HT1080 (cell line): ENCODE results near the gene CREB3L1. TPM values are rescaled to one million over a fixed set of nuclear protein-coding genes. Genes with fewer than 3 reads are reported as not detected.
A peak's percentile ranks its signal among the peaks of the same experiment; 100 is the strongest.

Experiments used
- DNase-seq: peaks from one replicate; pipeline ENCODE4 v3.0.0-alpha.2; 2015; ENCODE audit warnings: low read depth
- polyA plus RNA-seq, 2 experiments: library from polyadenylated mRNA; depleted of rRNA; stranded (reverse); fragments of >200 nt; gene quantifications; 2 replicates each; pipeline ENCODE4 v1.2.3, GENCODE V29; 2015
- total RNA-seq: library from RNA; depleted of rRNA; stranded (reverse); fragments of >200 nt; shearing (Covaris generic); gene quantifications from 2 replicates; pipeline ENCODE4 v1.2.3, GENCODE V29; 2014; rRNA removed

Gene CREB3L1, protein sequence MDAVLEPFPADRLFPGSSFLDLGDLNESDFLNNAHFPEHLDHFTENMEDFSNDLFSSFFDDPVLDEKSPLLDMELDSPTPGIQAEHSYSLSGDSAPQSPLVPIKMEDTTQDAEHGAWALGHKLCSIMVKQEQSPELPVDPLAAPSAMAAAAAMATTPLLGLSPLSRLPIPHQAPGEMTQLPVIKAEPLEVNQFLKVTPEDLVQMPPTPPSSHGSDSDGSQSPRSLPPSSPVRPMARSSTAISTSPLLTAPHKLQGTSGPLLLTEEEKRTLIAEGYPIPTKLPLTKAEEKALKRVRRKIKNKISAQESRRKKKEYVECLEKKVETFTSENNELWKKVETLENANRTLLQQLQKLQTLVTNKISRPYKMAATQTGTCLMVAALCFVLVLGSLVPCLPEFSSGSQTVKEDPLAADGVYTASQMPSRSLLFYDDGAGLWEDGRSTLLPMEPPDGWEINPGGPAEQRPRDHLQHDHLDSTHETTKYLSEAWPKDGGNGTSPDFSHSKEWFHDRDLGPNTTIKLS
- total RNA-seq: 3.3 and 5.1 TPM in 2 replicates
- 11.6 and 12.7 TPM in 2 replicates for polyA plus RNA-seq (2015; cell fraction: cytosol; rRNA removed)
- polyA plus RNA-seq (2015; cell fraction: nucleus; rRNA removed): 6.8 and 7.7 TPM in 2 replicates

DNA sequence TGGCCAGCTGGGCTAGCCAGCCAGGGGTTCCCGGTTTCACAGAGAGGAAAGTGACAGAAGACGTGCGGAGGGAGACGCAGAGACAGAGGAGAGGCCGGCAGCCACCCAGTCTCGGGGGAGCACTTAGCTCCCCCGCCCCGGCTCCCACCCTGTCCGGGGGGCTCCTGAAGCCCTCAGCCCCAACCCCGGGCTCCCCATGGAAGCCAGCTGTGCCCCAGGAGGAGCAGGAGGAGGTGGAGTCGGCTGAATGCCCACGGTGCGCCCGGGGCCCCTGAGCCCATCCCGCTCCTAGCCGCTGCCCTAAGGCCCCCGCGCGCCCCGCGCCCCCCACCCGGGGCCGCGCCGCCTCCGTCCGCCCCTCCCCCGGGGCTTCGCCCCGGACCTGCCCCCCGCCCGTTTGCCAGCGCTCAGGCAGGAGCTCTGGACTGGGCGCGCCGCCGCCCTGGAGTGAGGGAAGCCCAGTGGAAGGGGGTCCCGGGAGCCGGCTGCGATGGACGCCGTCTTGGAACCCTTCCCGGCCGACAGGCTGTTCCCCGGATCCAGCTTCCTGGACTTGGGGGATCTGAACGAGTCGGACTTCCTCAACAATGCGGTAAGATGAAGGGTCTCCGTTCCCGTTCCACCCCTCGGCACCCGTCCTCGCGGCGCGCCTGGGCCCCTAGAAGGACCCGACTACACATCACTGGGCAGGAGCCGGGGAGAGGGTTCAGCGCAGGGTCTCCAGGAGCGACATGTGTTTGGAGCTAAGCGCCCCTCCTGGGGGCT, at the start of gene CREB3L1:
CREB3L1 (plus strand) TSS at position 41 of the 765 bp plus-strand sequence; CDS start at position 491, 450 bp downstream.
- DNase-seq: no peak

DNA sequence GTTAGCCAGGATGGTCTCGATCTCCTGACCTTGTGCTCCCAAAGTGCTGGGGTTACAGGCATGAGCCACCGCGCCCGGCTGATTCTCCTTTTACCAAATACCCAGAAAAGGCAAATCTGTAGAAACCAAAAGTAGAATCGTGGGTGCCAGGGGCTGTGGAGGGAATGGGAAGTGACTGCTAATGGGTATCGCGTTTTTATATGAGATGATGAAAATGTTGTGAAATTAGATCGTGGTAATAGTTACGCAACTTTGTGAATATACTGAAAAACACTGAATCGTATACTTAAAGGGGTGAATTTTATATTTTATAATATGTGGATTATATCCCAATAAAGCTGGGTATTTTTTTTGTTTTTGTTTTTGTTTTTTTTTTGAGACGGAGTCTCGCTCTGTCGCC, 48.2 kb upstream of the CREB3L1 start:
- no peak for DNase-seq

DNA sequence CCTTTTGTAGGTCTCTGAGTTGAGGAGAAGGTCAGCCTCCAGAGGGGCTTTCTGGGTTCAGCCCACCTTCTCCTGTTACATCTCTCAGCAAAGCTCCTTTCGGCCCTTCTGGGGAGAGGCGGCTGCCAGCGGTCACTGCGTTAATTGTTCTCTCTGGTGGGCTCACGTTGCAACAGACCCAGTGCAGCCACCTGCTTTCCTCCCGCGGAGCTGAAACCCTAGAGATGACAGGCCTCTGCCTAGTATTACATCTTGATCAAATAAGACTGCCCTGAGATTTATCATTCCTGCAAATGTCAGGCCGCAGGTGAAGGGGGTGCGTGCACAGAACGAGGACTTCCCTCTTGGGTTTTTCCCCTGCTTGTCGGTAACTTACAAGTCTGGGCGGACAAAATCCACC, 43.2 kb upstream of the CREB3L1 start:
- no peak for DNase-seq

DNA sequence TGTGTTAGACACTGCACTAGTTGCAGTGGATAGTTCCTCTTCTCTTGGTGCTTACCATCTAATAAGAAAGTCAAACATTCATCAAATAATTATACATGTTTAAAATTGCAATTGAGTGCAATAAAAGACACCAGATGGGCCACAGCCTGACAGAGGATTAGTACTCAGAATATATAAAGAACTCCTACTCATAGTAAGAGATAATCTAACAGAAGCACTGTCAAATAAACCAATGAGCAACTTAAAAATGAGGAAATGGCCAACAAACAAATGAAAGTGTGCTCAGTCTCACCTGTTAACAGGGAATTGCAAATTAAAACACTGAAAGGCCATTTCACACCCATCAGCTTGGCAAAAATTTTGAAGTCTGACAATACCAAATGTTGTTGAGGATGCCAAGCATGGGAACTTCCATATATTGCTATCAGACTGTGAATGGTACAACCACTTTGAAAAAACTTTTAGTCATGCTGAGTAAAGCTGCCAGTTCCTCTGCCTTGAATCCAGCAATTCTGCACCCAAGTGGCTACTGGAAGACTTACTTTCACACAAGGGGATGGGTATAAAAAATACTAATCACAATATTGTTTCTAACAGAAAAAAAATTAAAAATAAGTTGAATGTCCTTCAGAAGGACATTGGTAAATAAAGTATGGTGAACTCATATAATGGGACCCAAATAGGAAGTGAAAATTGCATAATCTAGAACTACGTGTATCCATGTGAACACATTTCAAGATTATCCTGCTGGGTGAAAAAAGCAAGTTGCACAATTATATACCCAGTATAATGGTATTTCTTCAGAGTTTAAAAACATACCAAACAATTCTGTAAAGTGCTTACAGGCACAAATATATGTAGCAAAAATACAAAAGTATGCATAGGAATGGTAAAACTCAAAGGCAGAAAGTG, 41.4 kb upstream of the CREB3L1 start:
- DNase-seq: no peak

DNA sequence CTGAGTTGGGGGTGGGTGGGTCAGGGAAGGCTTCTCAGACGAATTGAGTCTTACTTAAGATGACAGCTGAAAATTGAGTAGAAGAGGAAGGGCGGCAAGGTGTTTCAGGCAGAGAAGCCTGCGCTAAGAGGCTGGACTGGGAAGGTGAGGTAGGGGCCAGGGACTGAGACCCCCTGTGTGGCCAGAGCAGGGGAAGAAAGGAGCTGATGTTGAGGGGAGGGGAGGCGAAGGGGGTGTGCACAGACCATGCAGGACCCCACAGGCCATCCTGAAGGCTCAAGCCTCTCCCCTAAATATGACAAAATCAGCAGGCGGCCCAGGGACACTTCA, 40.6 kb upstream of the CREB3L1 start:
- DNase-seq: no peak

DNA sequence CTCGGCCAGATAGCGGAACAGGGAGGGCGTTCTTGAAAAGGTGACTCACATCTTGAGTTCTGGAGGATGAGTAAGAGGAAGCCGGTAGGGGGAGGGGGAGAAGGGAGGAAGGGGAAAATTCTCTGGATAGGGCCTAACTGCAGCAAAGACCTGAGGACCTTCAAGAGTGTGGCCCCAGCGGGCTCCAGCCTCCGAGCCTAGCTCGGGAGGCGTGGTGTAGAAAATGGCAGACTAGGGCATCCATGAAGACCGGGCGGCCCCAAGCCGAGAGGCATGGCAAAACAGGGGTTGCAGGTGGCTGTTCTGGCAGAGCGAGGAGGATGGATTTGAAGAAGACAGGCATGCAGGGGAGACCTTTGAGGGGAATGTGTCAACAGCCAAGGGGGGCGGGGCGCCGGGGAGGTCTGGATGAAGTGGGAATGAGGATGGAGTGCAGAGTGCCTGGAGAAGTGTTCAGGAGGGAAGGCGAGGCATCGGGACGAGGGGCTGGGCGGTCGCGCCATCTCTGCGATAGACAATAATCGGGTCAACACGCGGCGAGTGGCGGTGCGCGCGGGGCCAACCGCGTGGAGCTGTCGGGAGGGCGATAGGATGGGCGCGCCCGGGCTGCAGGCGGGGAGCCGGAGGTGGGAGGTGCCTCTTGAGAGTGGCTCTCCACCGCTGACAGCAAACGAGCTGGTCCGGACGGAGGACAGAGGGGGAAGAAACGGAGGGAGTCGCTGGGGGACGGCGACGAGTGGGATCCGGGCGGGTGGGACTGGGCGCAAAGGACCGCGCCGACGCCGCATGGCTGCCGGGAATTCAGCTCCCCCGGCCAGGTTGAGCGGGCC, 40.0 kb upstream of the CREB3L1 start:
- peak; percentile 96 for DNase-seq

DNA sequence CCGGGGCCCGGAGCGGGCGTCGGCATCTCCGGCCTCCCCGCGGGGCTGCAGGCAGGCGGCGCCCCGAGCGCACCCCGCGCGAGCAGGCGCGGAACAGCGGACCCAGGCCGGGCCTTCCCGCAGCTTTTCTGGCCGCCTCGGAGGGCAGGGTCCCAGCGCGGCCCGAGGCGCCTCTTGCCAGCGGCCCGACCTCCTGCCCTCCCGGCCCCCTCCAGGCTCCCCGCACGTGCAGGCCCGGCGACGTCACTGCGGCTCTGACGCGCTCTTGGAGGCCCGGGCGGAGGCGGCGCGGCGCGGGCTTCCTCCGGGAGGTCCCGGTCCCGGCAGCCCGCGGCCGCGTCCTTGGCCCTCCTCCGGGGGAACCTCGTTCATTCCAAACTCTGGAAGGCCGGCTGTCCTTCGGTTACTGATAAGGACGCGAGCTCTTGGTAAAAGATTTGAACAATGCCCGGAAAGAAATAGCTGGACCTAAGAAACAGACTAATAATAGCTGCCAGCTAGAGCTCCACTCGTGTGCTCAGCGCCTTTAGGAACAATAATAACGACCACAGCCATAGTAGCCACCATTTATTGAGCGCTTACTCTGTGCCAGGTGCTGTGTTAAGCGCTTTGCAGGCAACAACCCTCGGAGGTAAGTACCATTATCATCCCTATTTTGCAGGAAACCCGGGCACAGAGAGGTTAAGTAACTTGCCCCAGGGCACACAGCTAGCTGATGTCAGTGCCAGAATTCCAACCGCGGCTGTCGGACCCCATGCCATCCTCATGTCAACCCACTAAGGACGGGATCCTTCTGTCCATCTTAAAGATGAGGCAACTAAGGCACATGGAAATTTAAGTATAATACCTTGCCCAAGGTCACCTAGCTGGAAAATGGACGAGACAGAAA, 39.1 kb upstream of the CREB3L1 start:
- DNase-seq: peak; percentile 37

DNA sequence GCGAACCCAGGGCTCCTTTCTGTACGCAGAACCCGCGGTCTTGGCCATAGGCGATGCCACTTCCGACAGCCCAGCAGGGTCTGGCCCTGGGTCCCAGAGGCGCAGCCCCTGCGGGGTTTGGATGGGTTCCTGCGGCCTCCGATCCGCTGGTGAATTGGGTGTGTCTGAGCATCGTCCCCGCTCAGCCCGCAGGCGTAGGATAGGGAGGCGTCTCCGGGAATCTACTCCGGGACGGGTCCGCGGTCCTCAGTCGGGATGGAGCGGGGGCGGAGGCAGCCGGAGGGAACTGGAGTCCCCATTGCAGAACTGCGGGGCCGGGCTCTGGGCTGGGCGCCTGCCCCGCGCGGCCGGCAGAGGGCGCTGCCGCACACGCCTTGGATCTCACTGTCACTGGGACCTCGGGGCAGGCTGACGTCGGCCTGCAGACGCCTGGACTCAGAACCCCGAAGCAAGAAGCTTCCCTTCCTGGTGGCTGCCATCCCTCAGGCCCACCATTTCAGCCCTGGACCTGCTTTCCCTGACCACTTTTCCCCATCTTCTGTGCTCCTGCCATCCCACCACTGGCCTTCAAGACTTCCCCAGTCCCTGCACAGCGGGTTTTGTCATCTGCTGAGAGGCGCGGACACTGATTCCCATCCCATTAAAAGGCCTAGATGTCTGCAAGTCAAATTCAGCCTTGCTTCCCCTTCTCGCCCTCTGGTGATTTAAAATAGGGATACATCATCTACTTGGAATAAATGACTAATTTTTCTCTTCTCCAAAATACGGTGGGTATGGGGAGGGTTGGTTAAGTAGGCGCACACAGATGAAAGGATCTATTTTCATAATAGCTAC, 38.3 kb upstream of the CREB3L1 start:
- DNase-seq: peak; percentile 88

DNA sequence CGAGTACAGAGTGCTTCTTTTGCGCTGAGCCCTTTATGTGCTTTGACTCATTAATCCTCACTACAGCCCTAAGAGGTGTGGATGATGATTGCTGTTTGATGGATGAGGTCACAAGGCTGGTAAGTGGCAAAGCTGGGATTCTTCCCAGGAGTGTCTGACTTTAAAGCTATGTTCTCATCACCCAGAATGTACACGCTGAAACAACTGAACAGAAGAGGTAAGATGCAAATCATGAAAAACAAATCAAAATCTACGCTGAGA, 37.7 kb upstream of the CREB3L1 start:
- DNase-seq: peak; percentile 43

DNA sequence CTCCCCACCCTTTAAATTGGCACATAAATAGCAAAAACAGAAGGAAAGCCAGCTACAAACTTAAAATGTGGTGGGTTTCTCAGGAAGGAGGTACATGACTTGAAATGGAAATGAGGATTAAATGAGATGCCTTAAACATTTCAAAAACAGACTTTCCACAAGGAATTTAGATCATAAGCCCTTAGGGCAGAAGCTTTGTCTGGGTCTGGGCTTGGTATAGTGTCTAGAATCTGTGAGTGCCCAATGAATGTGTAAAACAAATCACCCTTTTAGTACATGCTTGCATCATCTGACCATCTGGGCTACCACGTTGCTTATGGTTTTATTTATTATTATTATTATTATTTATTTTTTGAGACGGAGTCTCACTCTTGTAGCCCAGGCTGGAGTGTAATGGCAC, 37.1 kb upstream of the CREB3L1 start:
- DNase-seq: no peak

DNA sequence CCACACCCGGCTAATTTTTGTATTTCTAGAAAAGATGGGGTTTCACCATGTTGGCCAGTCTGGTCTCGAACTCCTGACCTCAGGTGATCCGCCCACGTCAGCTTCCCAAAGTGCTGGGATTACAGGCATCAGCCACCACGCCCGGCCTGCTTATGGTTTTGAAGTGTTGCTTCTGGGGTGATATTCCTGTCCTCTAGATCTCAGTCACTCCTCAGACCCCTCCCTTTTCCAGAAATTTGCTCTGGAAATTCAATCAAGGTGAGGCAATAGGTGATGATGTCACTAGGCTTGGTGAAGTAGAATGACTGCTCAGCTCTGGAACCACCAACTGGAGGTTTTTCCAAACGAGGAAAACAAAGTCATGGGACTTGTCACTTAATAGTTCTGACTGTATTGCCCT, 36.6 kb upstream of the CREB3L1 start:
- no peak for DNase-seq

DNA sequence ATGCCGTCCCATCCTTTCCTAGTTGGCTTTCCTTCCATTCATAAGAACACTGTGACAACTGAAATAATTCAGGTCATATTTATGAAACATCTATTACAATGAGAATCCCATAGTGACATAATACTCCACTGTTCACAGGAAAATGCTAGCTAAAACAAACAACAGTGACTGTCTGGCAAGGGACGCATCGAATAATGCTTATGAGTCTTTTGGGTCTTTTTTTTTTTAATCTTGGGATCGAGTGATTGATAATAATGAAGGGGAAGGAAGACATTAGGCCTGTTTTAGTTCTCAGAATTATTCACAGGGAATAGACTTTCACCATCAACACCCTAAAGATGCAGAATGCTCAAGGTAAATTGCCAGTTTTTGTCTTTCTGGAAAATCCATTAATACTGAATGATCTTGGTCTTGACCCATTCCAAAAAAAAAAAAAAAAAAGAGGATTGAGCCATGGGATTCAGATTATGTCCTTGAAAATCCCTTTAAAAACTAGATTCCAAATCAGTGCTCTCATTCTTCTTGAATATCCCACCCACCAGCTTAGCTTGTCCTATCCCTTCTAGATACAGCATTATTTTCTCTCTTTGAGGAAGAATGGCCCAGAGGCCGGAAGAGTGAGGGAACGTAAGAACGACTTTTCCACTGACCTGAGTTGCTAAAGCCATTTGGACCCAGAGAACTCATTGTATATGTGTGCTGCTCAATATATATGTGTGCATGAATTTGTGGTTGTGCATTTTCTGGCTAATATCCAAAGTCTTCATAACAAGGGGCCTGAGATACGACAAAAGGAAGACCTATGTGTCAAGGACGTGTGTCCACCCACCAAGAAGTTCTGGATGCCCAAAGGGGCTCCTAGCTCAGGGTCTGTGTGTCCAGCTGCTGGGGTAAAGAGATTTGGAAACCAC, 35.2 kb upstream of the CREB3L1 start:
- DNase-seq: no peak

DNA sequence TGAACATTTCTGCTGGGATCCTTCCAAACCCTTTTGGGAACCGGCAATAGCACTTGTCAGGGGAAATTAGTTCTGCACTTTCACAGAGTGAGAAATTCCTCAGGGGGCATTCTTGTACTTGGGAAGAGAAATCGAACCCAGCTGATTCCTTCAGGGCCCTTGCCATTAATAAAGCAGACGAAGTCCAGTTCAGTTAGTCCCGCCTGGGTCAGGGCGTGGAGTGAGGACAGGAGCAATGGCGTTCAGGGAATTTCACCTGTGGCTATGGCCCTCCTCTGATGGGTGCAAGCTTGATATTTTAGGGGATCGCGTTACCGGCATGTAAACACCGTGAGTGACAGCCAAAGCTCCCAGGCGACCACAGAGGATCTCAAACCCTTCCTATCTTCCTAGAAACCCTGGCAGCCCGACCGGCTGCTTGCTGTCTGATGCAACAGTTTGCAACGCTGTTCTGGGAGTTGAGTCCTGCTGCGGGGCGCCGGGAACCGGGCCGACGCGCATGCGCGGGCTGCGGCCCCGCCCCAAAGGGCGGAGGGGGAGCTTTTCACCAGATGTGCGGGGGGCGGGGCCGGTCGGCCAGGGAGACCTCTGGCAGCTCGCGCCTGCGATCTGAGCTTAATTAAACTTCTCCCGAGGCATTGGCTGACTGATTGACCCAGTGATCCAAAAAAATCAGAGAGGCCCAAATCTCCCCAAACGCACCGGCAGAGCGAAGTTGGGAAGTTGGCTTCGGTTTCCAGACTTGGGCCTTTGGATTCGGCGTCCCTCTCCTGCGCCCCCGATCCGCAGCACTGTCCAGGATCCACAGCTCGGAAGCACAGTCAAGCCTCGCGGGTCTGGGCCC, 34.3 kb upstream of the CREB3L1 start:
- DNase-seq: peak; percentile 93

DNA sequence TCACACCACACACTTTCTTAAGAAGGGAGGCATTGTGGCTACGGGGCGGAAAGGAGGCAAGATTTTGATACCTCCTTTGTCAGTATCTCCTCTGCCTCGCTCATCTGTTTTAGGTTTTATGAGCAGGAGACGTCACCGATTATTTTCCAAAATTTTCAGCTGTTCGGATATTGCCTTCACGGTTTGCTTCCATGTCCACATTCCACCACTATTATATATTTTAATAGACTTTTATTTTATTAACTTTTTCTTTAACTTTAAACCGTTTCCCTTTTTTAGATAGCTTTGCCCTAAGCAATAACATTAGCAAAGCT, 33.7 kb upstream of the CREB3L1 start:
- no peak for DNase-seq

DNA sequence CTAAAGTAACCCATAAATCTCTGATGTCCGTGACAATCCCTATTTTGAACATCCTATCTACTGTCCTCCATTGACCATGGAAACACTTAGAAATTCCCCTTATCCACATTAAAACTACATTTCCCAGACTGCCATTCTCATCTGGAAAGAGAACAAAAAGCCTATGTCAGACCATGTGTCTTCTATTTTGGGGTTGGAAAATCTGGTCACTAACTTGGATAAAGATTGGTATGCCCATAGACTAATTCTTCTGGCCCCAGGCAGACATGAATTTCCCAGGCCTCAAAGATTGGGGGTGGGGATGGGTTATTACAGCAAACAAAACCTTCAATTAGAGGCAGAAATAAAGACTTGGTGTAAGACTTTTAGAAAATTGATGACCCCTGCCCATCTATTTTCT, 30.9 kb upstream of the CREB3L1 start:
- no peak for DNase-seq

DNA sequence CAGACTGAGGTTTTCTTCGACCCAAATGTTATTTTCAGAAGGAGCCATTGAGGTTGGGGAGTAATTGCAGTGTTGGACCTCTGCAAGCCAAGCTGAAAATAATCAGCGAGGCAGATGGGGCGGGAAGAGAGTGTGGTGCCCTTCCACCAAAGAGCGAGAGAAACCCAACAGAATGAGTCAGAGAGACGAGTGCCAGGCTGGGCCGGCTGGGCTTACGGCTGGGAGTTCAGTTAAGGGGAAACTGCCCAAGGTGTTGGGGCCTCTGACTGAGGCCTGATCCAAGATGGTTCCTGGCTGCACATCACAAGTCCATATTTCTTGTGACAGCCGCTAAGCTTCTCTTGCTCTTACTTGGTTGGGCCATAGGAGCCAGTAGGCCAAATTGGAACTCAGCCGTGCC, 30.4 kb upstream of the CREB3L1 start:
- DNase-seq: peak; percentile 74

DNA sequence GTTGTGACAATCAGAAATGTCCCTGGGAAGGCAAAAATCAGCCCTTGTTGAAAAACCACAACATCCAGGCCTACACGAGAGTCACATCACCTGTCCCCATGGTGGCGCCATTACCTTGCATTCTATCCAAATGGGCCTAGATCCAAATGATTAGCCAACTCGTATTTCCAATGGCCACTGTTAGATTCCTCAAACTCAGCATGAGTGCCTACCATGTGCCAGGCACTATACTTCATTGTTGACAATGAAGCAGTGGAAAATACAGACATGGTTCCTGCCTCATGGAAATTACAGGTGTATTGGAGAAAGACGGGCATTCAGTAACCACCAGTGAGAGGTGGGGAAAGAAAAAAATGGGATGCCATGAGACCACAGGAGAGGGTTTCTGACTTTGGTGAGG, 29.8 kb upstream of the CREB3L1 start:
- DNase-seq: peak; percentile 48
